SK-N-MC (cell line): ENCODE measurements around the gene UBAP1L.

Experiments
- EZH2 ChIP-seq: fragments of 200-600 bp; sonication (generic); IDR thresholded peaks from one replicate; pipeline ENCODE4 v1.6.1; 2017; ENCODE audit warnings: antibody characterized with exemption
- FOXP2 ChIP-seq: optimal IDR thresholded peaks from 2 replicates; pipeline ENCODE3; 2011; ENCODE audit warnings: mild to moderate bottlenecking, moderate library complexity; ENCODE audit not compliant: insufficient read depth; ENCODE audit errors: extremely low read length, control extremely low read depth
- POLR2AphosphoS5 ChIP-seq: IDR thresholded peaks from 2 replicates; pipeline ENCODE4 v1.6.1; 2012; ENCODE audit warnings: mild to moderate bottlenecking, low read depth, low read length, borderline replicate concordance

DNA sequence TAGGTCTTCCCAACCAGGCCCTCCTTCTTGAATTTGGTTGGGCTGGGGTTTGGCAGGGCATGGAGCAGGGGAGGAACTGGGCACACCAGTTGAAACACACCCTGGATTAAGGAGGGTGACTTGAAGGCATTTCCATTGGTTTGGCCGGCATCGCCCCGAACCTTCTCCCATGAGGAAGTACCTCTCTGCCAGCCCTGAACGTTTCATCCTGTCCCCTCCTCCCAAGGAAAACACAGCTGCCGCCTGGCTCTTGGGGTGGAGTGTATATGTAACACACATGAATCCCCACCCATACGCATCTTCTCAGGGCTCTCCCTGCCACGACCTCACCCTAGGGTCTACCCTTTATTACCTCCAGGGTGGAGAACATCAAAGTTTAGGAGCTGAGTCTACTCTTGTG lies 14.6 kb downstream of the UBAP1L start:
- TF ChIP-seq POLR2AphosphoS5 (no peak), EZH2 (no peak), FOXP2 (no peak)
